Adrenal gland (tissue), 5 donors: Measurements from ENCODE around the gene FANCG.

ENCODE experiments used
- CTCF ChIP-seq, 6 experiments: fragments of 450-650 bp in 4 of 6; fragments of 200-600 bp in 2 of 6; sonication (generic) in 1 of 6; IDR thresholded peaks; 1 replicate in 5 of 6; 2 replicates in 1 of 6; pipeline versions ENCODE4 v1.5.1 to v1.8.0; 2016 to 2021; ENCODE audit warnings: antibody characterized with exemption in 6 of 6, mild to moderate bottlenecking in 2 of 6, moderate library complexity in 1 of 6
- POLR2A ChIP-seq, 2 donors: fragments of 450-650 bp; IDR thresholded peaks; one replicate each; pipeline ENCODE4 v1.6.1; 2017; ENCODE audit warnings: antibody characterized with exemption in 2 of 2, mild to moderate bottlenecking in 2 of 2, moderate library complexity in 1 of 2
- donor health status: DM: no; HTN: no; CAD: no.

DNA sequence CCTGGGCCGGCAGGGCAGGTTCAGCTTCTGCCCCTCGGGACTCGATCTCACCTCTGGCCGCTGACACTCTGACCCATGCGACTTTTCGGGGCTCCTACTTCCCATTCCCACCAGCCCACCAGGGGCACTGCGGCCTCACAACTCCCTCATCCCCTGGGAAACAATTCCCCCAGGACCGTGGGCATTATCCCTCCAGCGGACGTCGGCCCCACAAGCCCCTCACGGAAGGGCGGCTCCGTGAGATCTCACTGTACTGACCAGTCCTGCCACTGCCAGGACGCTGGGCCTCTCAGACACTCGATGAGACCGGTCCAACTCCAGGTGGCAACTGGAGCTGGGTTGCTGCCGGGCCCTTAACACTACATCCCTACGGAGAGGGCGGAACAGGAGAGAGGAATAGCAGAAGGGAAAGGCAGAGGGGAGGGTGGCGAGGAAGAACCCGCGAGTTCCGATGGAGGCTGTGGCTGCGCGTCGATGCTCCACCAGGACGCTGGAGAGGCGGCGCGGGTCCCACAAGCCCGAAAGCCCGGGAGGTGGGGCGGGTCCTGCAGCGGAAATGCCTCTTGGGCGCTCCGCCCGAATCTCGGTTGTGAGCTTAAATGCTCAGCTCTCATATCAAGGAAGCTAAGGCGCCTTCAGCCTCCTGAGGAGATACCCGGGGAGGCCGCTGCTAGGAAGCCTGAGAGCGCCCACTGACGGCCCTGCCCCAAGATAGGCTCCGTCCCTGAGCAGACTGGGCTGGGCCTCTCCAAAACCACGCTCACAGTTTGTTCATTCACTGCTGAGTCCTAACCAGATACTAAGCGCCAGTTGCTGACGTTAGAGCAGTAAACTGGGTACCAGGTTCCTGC, 43.7 kb downstream of the FANCG start:
- TF ChIP-seq CTCF (IDR thresholded peaks at IDR 0.05) (no peak), POLR2A (IDR thresholded peaks at IDR 0.05) (no peak)
